ENCODE data around the gene CCDC177.

Gene CCDC177

DNA sequence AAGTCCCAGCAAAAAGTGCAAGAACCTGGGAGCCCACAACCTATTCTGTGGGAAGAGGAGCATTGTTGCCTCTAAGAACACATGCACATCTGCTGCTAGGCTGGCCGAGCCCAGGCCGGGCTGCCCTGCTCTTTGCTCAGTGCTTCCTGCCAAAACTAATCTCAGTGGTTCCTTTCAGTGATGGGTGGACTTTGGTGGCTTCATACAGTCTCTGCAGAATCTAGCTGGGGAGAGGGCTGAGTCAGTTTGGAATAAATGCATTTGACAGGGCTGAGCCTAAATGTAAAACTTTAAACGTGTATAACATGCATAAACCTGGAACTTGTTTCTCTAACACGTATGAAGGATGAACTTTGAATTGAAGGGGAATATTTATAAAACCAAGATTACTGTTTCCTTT, 44.6 kb downstream of the CCDC177 start:
- no peak for DNase-seq (ENCODE audit: low read depth in 2 of 2)

GRCh38 chr14:69529563-69529962, 45.1 kb downstream of the CCDC177 start:
- no peak for DNase-seq (ENCODE audit: low read depth in 2 of 2)

GRCh38 chr14:69528930-69529329, 45.7 kb downstream of the CCDC177 start:
- DNase-seq (ENCODE audit: low read depth in 2 of 2), result no peak

DNA sequence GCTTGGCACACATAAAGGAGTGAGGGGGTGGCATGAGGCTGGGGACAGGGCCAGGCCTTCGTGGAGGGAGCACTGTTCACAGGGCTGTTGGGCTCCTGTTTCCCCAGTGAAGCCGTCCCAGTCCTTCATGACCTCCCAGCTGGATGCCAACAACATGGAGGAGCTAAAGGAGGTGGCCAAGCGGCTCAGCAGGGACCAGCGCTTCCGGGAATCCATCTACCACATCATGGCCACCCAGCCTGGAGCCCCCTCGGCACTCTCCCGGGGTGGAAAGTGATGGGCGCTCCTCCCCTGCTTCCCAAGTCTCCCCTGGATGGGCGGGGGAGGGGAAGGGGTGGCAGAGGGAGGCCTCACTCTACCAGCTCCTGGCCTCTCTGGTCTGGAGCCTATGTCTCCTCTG, 46.5 kb downstream of the CCDC177 start:
- no peak for DNase-seq (ENCODE audit: low read depth in 2 of 2)

GRCh38 chr14:69527635-69528034, 47.0 kb downstream of the CCDC177 start:
- no peak for DNase-seq (ENCODE audit: low read depth in 2 of 2)

- no peak for DNase-seq (ENCODE audit: low read depth in 2 of 2)
Observed at GRCh38 chr14:69525896-69526295, 48.8 kb downstream of the CCDC177 start.

DNA sequence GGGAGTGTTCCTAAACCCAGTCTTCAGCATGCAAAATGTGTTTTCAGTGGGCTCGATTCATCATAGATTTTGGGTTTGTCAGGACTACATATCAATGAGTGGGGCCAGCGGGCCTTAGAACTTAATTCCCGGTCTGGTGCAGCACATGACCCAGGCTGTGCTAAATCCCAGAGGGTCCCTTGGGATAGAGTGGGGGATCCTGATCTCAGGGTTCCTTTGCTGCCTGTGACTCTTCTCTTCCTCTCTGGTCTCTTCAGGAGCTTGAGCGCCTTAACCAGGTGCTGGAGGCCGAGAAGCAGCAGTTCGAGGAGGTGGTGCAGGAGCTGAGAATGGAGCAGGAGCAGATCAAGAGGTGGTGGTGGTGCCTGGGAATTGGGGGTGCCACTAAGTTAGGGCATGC, 52.6 kb downstream of the CCDC177 start:
- no peak for DNase-seq (ENCODE audit: low read depth in 2 of 2)
